ENCODE measurements around the gene TMEM266. TPM values are rescaled to one million over a fixed set of nuclear protein-coding genes. Genes with fewer than 3 reads are reported as not detected.

The TMEM266 gene
- total and polyA plus RNA-seq, 8 donors = 1.9 to 5.5 (median 4.2) TPM

- H3K36me3 ChIP-seq = no peaks in the 10 kb centered on the region
- no peaks in the 10 kb centered on the region for H3K9me3 ChIP-seq
- 45 to 46% methylated on average over 21 of the region's 21 CpGs for WGBS, 2 donors
- no peak for FAIRE-seq
- peak; percentile 83 to 92 (median 87) for ATAC-seq
- H3K27me3 ChIP-seq = no peaks in the 10 kb centered on the region
- no peak overlapping the region for H3K4me3 ChIP-seq
- DNase-seq = peak in 5 of 6 donors; percentile 72 to 92 (median 83)
- peak overlapping the region in 2 of 4 donors; percentile 34 to 41 for H3K27ac ChIP-seq
- intact Hi-C loops (cut with DNase I) = no loop called here
- H3K4me1 ChIP-seq = peaks cover 15 to 24% (median 17%) of the 10 kb centered on the region in 3 donors
- no peak for TF ChIP-seq CTCF (IDR thresholded peaks at IDR 0.05)
These were observed 103.9 kb downstream of the TMEM266 start for GRCh38 chr15:76163457-76164295.

- Histone ChIP-seq H3K27ac (no peak overlapping the region), H3K4me1 (peaks cover 15 to 24% (median 17%) of the 10 kb centered on the region in 3 donors), H3K36me3 (no peaks in the 10 kb centered on the region), H3K27me3 (no peaks in the 10 kb centered on the region), H3K9me3 (no peaks in the 10 kb centered on the region), H3K4me3 (no peak overlapping the region)
- intact Hi-C loops (cut with DNase I) = no loop called here
- FAIRE-seq = no peak
- WGBS, 2 donors = 95 to 98% methylated on average over 8 of the region's 8 CpGs
- ATAC-seq = no peak
- TF ChIP-seq CTCF (IDR thresholded peaks at IDR 0.05) = no peak
- peak in 1 of 6 donors; percentile 34 for DNase-seq
These were observed 104.8 kb downstream of the TMEM266 start for GRCh38 chr15:76164602-76165001.

- Histone ChIP-seq H3K27ac (no peak overlapping the region), H3K4me3 (no peak overlapping the region), H3K36me3 (no peaks in the 10 kb centered on the region), H3K27me3 (no peaks in the 10 kb centered on the region), H3K9me3 (no peaks in the 10 kb centered on the region), H3K4me1 (peaks cover 15 to 24% (median 17%) of the 10 kb centered on the region in 3 donors)
- DNase-seq = peak in 1 of 6 donors; percentile 50
- ATAC-seq = no peak
- WGBS, 2 donors = 94% methylated on average over 15 of the region's 15 CpGs
- FAIRE-seq = no peak
- intact Hi-C loops (cut with DNase I) = no loop called here
- TF ChIP-seq CTCF (IDR thresholded peaks at IDR 0.05) = no peak
These were observed 106.2 kb downstream of the TMEM266 start for GRCh38 chr15:76165951-76166350.

- intact Hi-C loops (cut with DNase I) = no loop called here
- FAIRE-seq = no peak
These were observed 108.6 kb downstream of the TMEM266 start for GRCh38 chr15:76168237-76168984.

More at GRCh38 chr15:76168237-76168984, 108.6 kb downstream of the TMEM266 start:
- DNase-seq (no peak), ATAC-seq (no peak)
- H3K27ac ChIP-seq = no peak overlapping the region
- peaks cover 0 to 5% (median 3%) of the 10 kb centered on the region in 3 donors for H3K4me1 ChIP-seq
- H3K9me3 ChIP-seq = no peaks in the 10 kb centered on the region
- no peaks in the 10 kb centered on the region for H3K27me3 ChIP-seq
- H3K4me3 ChIP-seq = no peak overlapping the region
- no peaks in the 10 kb centered on the region for H3K36me3 ChIP-seq
- WGBS, 2 donors = 94 to 95% methylated on average over 14 of the region's 14 CpGs
- TF ChIP-seq CTCF (IDR thresholded peaks at IDR 0.05) = no peak

Measured in pancreas (tissue), 10 donors.